Mesenchymal stem cell (in vitro differentiated cells and primary cell): ENCODE results near the gene ANO7.
"Not testable (repeated sequence)": the region's sequence is repeated elsewhere in the genome, so short reads cannot be mapped to it uniquely, and the experiment has no call there.

ENCODE experiments used
- DNase-seq: peaks from one replicate; pipeline ENCODE4 v3.0.0-alpha.2; 2013
- H2AFZ ChIP-seq: one replicate; pipeline ENCODE4 v1.6.1; 2013; ENCODE audit warnings: low read depth, mild to moderate bottlenecking, control low read depth, inconsistent platforms, low read length, moderate library complexity
- H2AK5ac ChIP-seq: 2 replicates; pipeline ENCODE4 v1.6.1; 2013; ENCODE audit warnings: low read length, moderate library complexity, mild to moderate bottlenecking, inconsistent platforms; ENCODE audit not compliant: severe bottlenecking
- H2BK120ac ChIP-seq: one replicate; pipeline ENCODE4 v1.6.1; 2013; ENCODE audit warnings: low read depth, mild to moderate bottlenecking, inconsistent platforms, low read length, moderate library complexity
- H2BK12ac ChIP-seq, 2 experiments: one replicate each; pipeline ENCODE4 v1.6.1; 2013; ENCODE audit warnings: inconsistent platforms in 2 of 2, low read length in 2 of 2, mild to moderate bottlenecking in 2 of 2, moderate library complexity in 2 of 2, control low read depth in 1 of 2
- H2BK15ac ChIP-seq: one replicate; pipeline ENCODE4 v1.6.1; 2013; ENCODE audit warnings: mild to moderate bottlenecking, low read depth, inconsistent platforms; ENCODE audit not compliant: poor library complexity, severe bottlenecking
- H2BK5ac ChIP-seq: 2 replicates; pipeline ENCODE4 v1.6.1; 2013; ENCODE audit warnings: low read depth, mild to moderate bottlenecking, low read length, control low read depth, inconsistent platforms; ENCODE audit not compliant: poor library complexity, severe bottlenecking
- H3K14ac ChIP-seq, 2 experiments: one replicate each; pipeline ENCODE4 v1.6.1; 2013; ENCODE audit warnings: inconsistent platforms in 2 of 2, low read length in 2 of 2, control low read depth in 1 of 2, mild to moderate bottlenecking in 1 of 2, moderate library complexity in 1 of 2
- H3K18ac ChIP-seq, 2 experiments: one replicate each; pipeline ENCODE4 v1.6.1; 2013; ENCODE audit warnings: inconsistent platforms in 2 of 2, low read length in 2 of 2, control low read depth in 1 of 2, low read depth in 1 of 2, mild to moderate bottlenecking in 1 of 2
- H3K23ac ChIP-seq, 2 experiments: one replicate each; pipeline ENCODE4 v1.6.1; 2013; ENCODE audit warnings: inconsistent platforms in 2 of 2, low read length in 2 of 2, mild to moderate bottlenecking in 2 of 2, moderate library complexity in 2 of 2, control low read depth in 1 of 2
- H3K27ac ChIP-seq: 2 replicates; pipeline ENCODE4 v1.5.1; 2013; ENCODE audit warnings: mild to moderate bottlenecking, moderate library complexity, low read length, control low read depth, inconsistent platforms; ENCODE audit not compliant: poor library complexity, severe bottlenecking
- H3K27me3 ChIP-seq, 2 experiments: 2 replicates each; pipeline versions ENCODE4 v1.6.1 to v1.7.0; 2013; ENCODE audit warnings: low read length in 2 of 2, mild to moderate bottlenecking in 2 of 2, moderate library complexity in 2 of 2, control low read depth in 1 of 2, inconsistent platforms in 1 of 2; ENCODE audit not compliant: control insufficient read depth in 1 of 2, insufficient read depth in 1 of 2
- H3K36me3 ChIP-seq, 2 experiments: 2 replicates each; pipeline versions ENCODE4 v1.6.1 to v1.7.0; 2013; ENCODE audit warnings: low read length in 2 of 2, control low read depth in 1 of 2, inconsistent platforms in 1 of 2, low read depth in 1 of 2, mild to moderate bottlenecking in 1 of 2; ENCODE audit not compliant: insufficient read depth in 2 of 2, control insufficient read depth in 1 of 2
- H3K4ac ChIP-seq, 2 experiments: one replicate each; pipeline ENCODE4 v1.6.1; 2013; ENCODE audit warnings: inconsistent platforms in 2 of 2, low read length in 2 of 2, mild to moderate bottlenecking in 2 of 2, moderate library complexity in 2 of 2, control low read depth in 1 of 2, low read depth in 1 of 2
- H3K4me1 ChIP-seq: 2 replicates; pipeline ENCODE4 v1.6.1; 2013; ENCODE audit warnings: low read depth, low read length, control low read depth; ENCODE audit not compliant: control insufficient read depth, insufficient read depth
- H3K4me2 ChIP-seq: 2 replicates; pipeline ENCODE4 v1.6.1; 2013; ENCODE audit warnings: low read length, mild to moderate bottlenecking, inconsistent platforms; ENCODE audit not compliant: poor library complexity, severe bottlenecking
- H3K4me3 ChIP-seq, 2 experiments: 2 replicates each; pipeline versions ENCODE4 v1.5.1 to v1.7.0; 2013; ENCODE audit warnings: low read length in 2 of 2, mild to moderate bottlenecking in 2 of 2, control low read depth in 1 of 2, low read depth in 1 of 2; ENCODE audit not compliant: insufficient read depth in 1 of 2
- H3K79me1 ChIP-seq: replicated peaks from 2 replicates; pipeline ENCODE4 v1.6.1; 2013; ENCODE audit warnings: mild to moderate bottlenecking, control low read depth, low read length, inconsistent platforms; ENCODE audit not compliant: poor library complexity, severe bottlenecking
- H3K9ac ChIP-seq: 2 replicates; pipeline ENCODE4 v1.7.0; 2013; ENCODE audit warnings: mild to moderate bottlenecking, low read length, moderate library complexity
- H3K9me3 ChIP-seq: 2 replicates; pipeline ENCODE4 v1.7.0; 2013; ENCODE audit warnings: mild to moderate bottlenecking, low read length; ENCODE audit not compliant: control insufficient read depth
- H4K8ac ChIP-seq: one replicate; pipeline ENCODE4 v1.6.1; 2013; ENCODE audit warnings: inconsistent platforms, mild to moderate bottlenecking, low read length, moderate library complexity
- H4K91ac ChIP-seq: one replicate; pipeline ENCODE4 v1.6.1; 2013; ENCODE audit warnings: mild to moderate bottlenecking, low read length, inconsistent platforms
- WGBS: methylation state at CpG from one replicate; pipeline ENCODE4 v1.1.7; 2013; ENCODE audit warnings: mixed read lengths; 5-methylcytosine and 5-hydroxymethylcytosine counted together

ANO7 gene

GRCh38 chr2:241194811-241195210, 6.3 kb downstream of the ANO7 start:
- H3K4me1 ChIP-seq, result no peaks in the 10 kb centered on the region
- H2AK5ac ChIP-seq, result no peak overlapping the region
- no peak overlapping the region for H3K4ac ChIP-seq
- no peaks in the 10 kb centered on the region for H3K9me3 ChIP-seq
- WGBS, result 81% methylated on average over 9 of the region's 9 CpGs
- H3K79me1 ChIP-seq, result no peaks in the 10 kb centered on the region
- H2BK5ac ChIP-seq, result no peak overlapping the region
- no peak for DNase-seq
- H3K18ac ChIP-seq, result no peak overlapping the region
- no peak overlapping the region for H2BK12ac ChIP-seq
- H3K9ac ChIP-seq, result no peak overlapping the region
- H3K14ac ChIP-seq, result no peak overlapping the region
- H4K91ac ChIP-seq, result no peak overlapping the region
- no peak overlapping the region for H4K8ac ChIP-seq
- no peak overlapping the region for H2BK15ac ChIP-seq
- no peak overlapping the region for H3K23ac ChIP-seq
- H3K36me3 ChIP-seq, result no peaks in the 10 kb centered on the region
- peaks cover 0 to 45% of the 10 kb centered on the region in 2 experiments for H3K27me3 ChIP-seq
- no peak overlapping the region for H3K27ac ChIP-seq
- H3K4me3 ChIP-seq, result no peak overlapping the region
- H3K4me2 ChIP-seq, result no peak overlapping the region
- H2AFZ ChIP-seq, result no peak overlapping the region
- H2BK120ac ChIP-seq, result no peak overlapping the region

GRCh38 chr2:241195506-241196130, 7.1 kb downstream of the ANO7 start:
- no peak overlapping the region for H4K91ac ChIP-seq
- H3K18ac ChIP-seq, result no peak overlapping the region
- H2BK12ac ChIP-seq, result no peak overlapping the region
- no peak overlapping the region for H3K4ac ChIP-seq
- no peak overlapping the region for H2BK5ac ChIP-seq
- no peak overlapping the region for H4K8ac ChIP-seq
- no peak overlapping the region for H2BK15ac ChIP-seq
- H3K4me1 ChIP-seq, result no peaks in the 10 kb centered on the region
- WGBS, result 87% methylated on average over 17 of the region's 18 CpGs
- H3K36me3 ChIP-seq, result no peaks in the 10 kb centered on the region
- H3K23ac ChIP-seq, result no peak overlapping the region
- no peak overlapping the region for H2AFZ ChIP-seq
- no peak overlapping the region for H3K27ac ChIP-seq
- no peak overlapping the region for H3K4me2 ChIP-seq
- no peak overlapping the region for H3K4me3 ChIP-seq
- H3K14ac ChIP-seq, result no peak overlapping the region
- no peak overlapping the region for H2AK5ac ChIP-seq
- H2BK120ac ChIP-seq, result no peak overlapping the region
- H3K9me3 ChIP-seq, result no peaks in the 10 kb centered on the region
- no peak for DNase-seq
- peaks cover 0 to 48% of the 10 kb centered on the region in 2 experiments for H3K27me3 ChIP-seq
- no peak overlapping the region for H3K9ac ChIP-seq
- no peaks in the 10 kb centered on the region for H3K79me1 ChIP-seq

- H2BK5ac ChIP-seq, H2BK120ac ChIP-seq, H2BK12ac ChIP-seq, DNase-seq, H3K79me1 ChIP-seq, H3K4ac ChIP-seq, H2AK5ac ChIP-seq, H2AFZ ChIP-seq, H3K27ac ChIP-seq, H3K9me3 ChIP-seq, H4K91ac ChIP-seq, H2BK15ac ChIP-seq, H3K14ac ChIP-seq, H3K4me3 ChIP-seq, H3K4me2 ChIP-seq, H3K18ac ChIP-seq, H3K9ac ChIP-seq, H3K36me3 ChIP-seq, H3K4me1 ChIP-seq, H3K23ac ChIP-seq, H4K8ac ChIP-seq: not testable (repeated sequence)
- peaks cover 0 to 41% of the 10 kb centered on the region in 2 experiments for H3K27me3 ChIP-seq
- WGBS, result 95% methylated on average over 14 of the region's 14 CpGs
These were observed 8.8 kb downstream of the ANO7 start for GRCh38 chr2:241197246-241197645.

- no peak overlapping the region for H4K91ac ChIP-seq
- no peak overlapping the region for H2BK12ac ChIP-seq
- H3K9me3 ChIP-seq, result no peaks in the 10 kb centered on the region
- no peak overlapping the region for H3K18ac ChIP-seq
- WGBS, result 89% methylated on average over 5 of the region's 6 CpGs
- H3K4me1 ChIP-seq, result peaks cover 4% of the 10 kb centered on the region
- H3K4ac ChIP-seq, result no peak overlapping the region
- no peak overlapping the region for H2BK15ac ChIP-seq
- no peaks in the 10 kb centered on the region for H3K36me3 ChIP-seq
- H3K9ac ChIP-seq, result no peak overlapping the region
- H3K4me3 ChIP-seq, result no peak overlapping the region
- H3K4me2 ChIP-seq, result no peak overlapping the region
- H3K27me3 ChIP-seq, result peaks cover 0 to 41% of the 10 kb centered on the region in 2 experiments
- no peak overlapping the region for H2AFZ ChIP-seq
- H2BK120ac ChIP-seq, result no peak overlapping the region
- no peak for DNase-seq
- H4K8ac ChIP-seq, result no peak overlapping the region
- H2BK5ac ChIP-seq, result no peak overlapping the region
- no peak overlapping the region for H3K23ac ChIP-seq
- no peak overlapping the region for H3K14ac ChIP-seq
- H2AK5ac ChIP-seq, result no peak overlapping the region
- H3K27ac ChIP-seq, result no peak overlapping the region
- H3K79me1 ChIP-seq, result no peaks in the 10 kb centered on the region
These were observed 9.5 kb downstream of the ANO7 start for GRCh38 chr2:241197947-241198346.
